HG03135 (cell line): ENCODE results near the gene ITPR3.
A peak's percentile ranks its signal among the peaks of the same experiment; 100 is the strongest.
"Not testable (repeated sequence)": the region's sequence is repeated elsewhere in the genome, so short reads cannot be mapped to it uniquely, and the experiment has no call there.

Experiments
- ATAC-seq: cut with Tn5 transposase; IDR thresholded peaks from one replicate; pipeline ENCODE4 v1.9.1; 2021; ENCODE audit warnings: mild to moderate bottlenecking, moderate library complexity; ENCODE audit not compliant: unreplicated experiment

The ITPR3 gene

GRCh38 chr6:33610779-33611732 lies 10.1 kb upstream of the ITPR3 start:
- no peak for ATAC-seq

- no peak for ATAC-seq
Measured at GRCh38 chr6:33613146-33613794, 7.9 kb upstream of the ITPR3 start.

DNA sequence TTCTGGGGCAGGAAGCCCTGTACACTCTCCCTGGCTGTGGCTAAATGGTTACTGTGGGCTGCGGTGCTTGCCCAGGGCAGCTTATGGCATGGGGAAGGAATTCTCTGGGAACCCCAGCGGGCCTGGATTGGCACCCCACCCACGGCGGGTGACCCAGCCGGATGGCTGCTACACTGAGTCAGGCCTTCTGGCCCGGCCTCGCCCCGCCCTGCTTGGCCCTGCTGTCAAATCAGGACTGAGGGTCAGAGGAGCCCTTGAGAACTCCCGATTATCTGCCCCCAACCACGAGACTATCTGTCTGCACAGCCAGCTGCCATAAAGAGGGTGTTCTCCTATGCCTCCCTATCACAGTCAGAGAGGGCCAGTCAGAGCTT lies 7.3 kb upstream of the ITPR3 start:
- no peak for ATAC-seq

DNA sequence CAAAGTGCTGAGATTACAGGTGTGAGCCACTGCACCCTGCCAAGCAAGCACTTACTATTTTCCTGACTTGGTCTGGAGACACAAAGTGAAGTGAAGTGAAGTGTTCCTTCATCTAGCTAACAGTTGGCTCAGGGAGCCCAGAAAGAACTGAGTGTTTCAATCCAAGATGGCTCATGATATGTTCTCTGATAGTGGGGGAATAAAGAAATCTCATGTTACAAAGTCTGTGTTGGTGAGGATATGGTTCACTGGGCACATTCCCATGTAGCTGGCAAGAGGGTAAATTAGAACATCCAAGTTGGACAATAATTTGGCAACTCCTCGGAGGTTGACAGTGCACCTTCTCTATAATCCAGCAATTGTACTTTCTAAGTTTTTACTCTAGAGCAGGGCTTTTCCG lies 5.0 kb upstream of the ITPR3 start:
- ATAC-seq, result no peak

- ATAC-seq, result no peak
Measured at GRCh38 chr6:33616913-33617312, 4.2 kb upstream of the ITPR3 start.

GRCh38 chr6:33619166-33619840 lies 1.8 kb upstream of the ITPR3 start:
- no peak for ATAC-seq

GRCh38 chr6:33620158-33620855 lies 815 bp upstream of the ITPR3 start:
- ATAC-seq, result no peak

DNA sequence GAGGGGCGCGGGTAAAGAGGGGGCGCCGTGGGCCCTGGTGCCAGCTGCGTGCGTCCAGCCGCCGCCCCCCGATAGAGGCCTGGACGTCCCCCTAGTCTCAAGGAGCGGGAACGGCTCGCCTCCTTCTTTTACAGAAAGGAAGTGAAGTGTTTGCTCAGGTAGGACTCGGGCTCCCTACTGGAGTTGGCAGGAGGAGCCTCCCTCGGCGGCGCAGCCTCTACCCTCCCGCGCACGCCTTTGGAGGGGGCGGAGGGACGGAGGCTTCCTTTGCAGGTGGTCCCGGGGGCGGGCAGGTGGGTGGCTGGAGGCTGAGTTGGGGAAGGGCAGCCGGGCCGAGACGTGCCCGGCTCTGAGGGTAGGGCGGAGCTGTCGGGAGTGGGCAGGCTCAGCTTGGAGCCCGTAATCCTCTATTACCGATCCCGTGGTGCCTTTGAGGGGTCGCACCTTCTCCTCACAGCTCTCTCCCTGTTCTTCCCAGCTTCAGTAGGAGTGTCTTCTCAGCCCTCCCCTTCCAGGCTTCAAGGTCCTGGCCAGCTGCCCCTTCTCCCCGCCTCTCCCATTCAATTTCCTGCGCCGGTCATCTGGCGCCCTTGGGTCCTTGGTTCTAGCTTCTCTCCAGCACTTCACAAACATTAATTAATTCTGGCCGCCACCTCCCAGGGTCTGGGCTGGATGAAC lies 728 bp downstream of the ITPR3 start:
- peak; percentile 19 for ATAC-seq

- ATAC-seq, result no peak
Measured at GRCh38 chr6:33622456-33623431, 1.6 kb downstream of the ITPR3 start.

- ATAC-seq, result no peak
Measured at GRCh38 chr6:33623895-33624381, 2.8 kb downstream of the ITPR3 start.

- no peak for ATAC-seq
Measured at GRCh38 chr6:33624856-33625255, 3.7 kb downstream of the ITPR3 start.

GRCh38 chr6:33627876-33628275 lies 6.8 kb downstream of the ITPR3 start:
- ATAC-seq, result no peak

GRCh38 chr6:33628401-33628964 lies 7.4 kb downstream of the ITPR3 start:
- ATAC-seq, result no peak

- ATAC-seq, result no peak
Measured at GRCh38 chr6:33630014-33630413, 8.9 kb downstream of the ITPR3 start.

DNA sequence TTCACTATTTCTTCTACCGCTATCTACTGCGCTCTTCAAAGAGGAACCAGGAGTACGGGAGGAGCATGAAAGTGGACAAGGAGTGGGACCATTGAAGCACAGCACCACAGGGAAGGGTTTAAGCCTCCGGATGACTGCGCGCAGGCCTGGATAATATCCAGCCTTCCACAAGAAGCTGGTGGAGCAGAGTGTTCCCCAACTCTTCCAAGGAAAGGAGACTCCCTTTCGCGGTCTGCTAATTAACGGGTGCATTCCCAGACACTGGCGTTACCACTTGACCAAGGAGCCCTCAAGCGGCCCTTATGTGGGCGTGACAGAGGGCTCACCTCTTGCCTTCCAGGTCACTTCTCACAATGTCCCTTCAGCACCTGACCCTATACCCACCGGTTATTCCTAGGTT lies 10.4 kb downstream of the ITPR3 start:
- not testable (repeated sequence) for ATAC-seq

GRCh38 chr6:33631971-33632557 lies 10.9 kb downstream of the ITPR3 start:
- ATAC-seq, result no peak

- no peak for ATAC-seq
Measured at GRCh38 chr6:33632558-33633039, 11.5 kb downstream of the ITPR3 start.

DNA sequence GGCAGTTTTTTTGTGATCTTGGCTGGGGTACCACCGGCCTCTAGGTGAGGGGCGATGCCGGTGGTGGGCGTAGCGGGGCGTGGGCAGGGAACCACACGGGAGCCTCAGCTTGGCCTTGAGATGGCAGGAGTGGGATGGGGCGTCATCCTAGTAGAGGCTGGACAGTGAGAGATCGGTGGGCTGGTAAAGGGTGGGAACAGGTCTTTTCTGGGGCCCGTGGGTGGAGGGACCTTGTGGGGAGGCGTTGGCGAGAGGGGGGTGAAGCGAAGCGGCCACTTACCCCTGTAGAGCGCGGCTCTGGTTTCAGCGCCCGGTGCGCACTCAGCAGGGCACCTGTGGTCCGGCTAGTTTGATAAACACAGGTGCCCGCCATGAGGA lies 12.0 kb downstream of the ITPR3 start:
- peak; percentile 18 for ATAC-seq
